H9 (cell line): Measurements from ENCODE around the gene ZDHHC13. TPM values are rescaled to one million over a fixed set of nuclear protein-coding genes. Genes with fewer than 3 reads are reported as not detected.

Source experiments
- DNase-seq: peaks from one replicate; pipeline ENCODE4 v3.0.0-alpha.2; 2017
- H2AFZ ChIP-seq: one replicate; pipeline ENCODE4 v1.6.1; 2013; ENCODE audit warnings: mild to moderate bottlenecking, low read length, control low read depth, moderate library complexity
- H2AK5ac ChIP-seq: 2 replicates; pipeline ENCODE4 v1.6.1; 2013; ENCODE audit warnings: low read length, control low read depth, mixed read lengths; ENCODE audit not compliant: insufficient read length
- H2BK120ac ChIP-seq: one replicate; pipeline ENCODE4 v1.6.1; 2013; ENCODE audit warnings: low read depth, mild to moderate bottlenecking, low read length, control low read depth, inconsistent platforms; ENCODE audit not compliant: poor library complexity, severe bottlenecking
- H2BK12ac ChIP-seq: 2 replicates; pipeline ENCODE4 v1.6.1; 2013; ENCODE audit warnings: low read length, control low read depth, mixed read lengths, low read depth; ENCODE audit not compliant: insufficient read length
- H2BK15ac ChIP-seq: 2 replicates; pipeline ENCODE4 v1.6.1; 2013; ENCODE audit warnings: low read depth, low read length, control low read depth
- H2BK20ac ChIP-seq: one replicate; pipeline ENCODE4 v1.6.1; 2013; ENCODE audit warnings: low read depth, mild to moderate bottlenecking, low read length, control low read depth, inconsistent platforms; ENCODE audit not compliant: poor library complexity, severe bottlenecking
- H2BK5ac ChIP-seq: 2 replicates; pipeline ENCODE4 v1.6.1; 2013; ENCODE audit warnings: low read length, control low read depth, mixed read lengths; ENCODE audit not compliant: insufficient read length
- H3K14ac ChIP-seq: 2 replicates; pipeline ENCODE4 v1.6.1; 2013; ENCODE audit warnings: low read length, control low read depth; ENCODE audit not compliant: insufficient read depth
- H3K18ac ChIP-seq: 2 replicates; pipeline ENCODE4 v1.6.1; 2013; ENCODE audit warnings: low read depth, mild to moderate bottlenecking, mixed read lengths, low read length, control low read depth; ENCODE audit not compliant: insufficient read length
- H3K23ac ChIP-seq: 2 replicates; pipeline ENCODE4 v1.6.1; 2013; ENCODE audit warnings: low read length, control low read depth, mixed read lengths, low read depth; ENCODE audit not compliant: insufficient read length
- H3K23me2 ChIP-seq: 2 replicates; pipeline ENCODE4 v1.6.1; 2013; ENCODE audit warnings: low read depth, mild to moderate bottlenecking, mixed read lengths, low read length, control low read depth; ENCODE audit not compliant: insufficient read length, poor library complexity, severe bottlenecking
- H3K27ac ChIP-seq: 2 replicates; pipeline ENCODE4 v1.5.1; 2013; ENCODE audit warnings: low read length, control low read depth, mixed read lengths, low read depth; ENCODE audit not compliant: insufficient read length
- H3K27me3 ChIP-seq: 2 replicates; pipeline ENCODE4 v1.6.1; 2013; ENCODE audit warnings: low read length, control low read depth, inconsistent platforms; ENCODE audit not compliant: insufficient read depth
- H3K4ac ChIP-seq: 2 replicates; pipeline ENCODE4 v1.6.1; 2013; ENCODE audit warnings: low read depth, mild to moderate bottlenecking, control low read depth, inconsistent platforms, low read length, moderate library complexity
- H3K4me1 ChIP-seq: 2 replicates; pipeline ENCODE4 v1.6.1; 2013; ENCODE audit warnings: low read length, control low read depth, inconsistent platforms; ENCODE audit not compliant: insufficient read depth
- H3K4me2 ChIP-seq: 2 replicates; pipeline ENCODE4 v1.6.1; 2013; ENCODE audit warnings: low read length, control low read depth, mixed read lengths; ENCODE audit not compliant: insufficient read length, insufficient read depth
- H3K56ac ChIP-seq: 2 replicates; pipeline ENCODE4 v1.6.1; 2013; ENCODE audit warnings: low read depth, mild to moderate bottlenecking, mixed read lengths, low read length, control low read depth; ENCODE audit not compliant: insufficient read length
- H3K79me1 ChIP-seq: 2 replicates; pipeline ENCODE4 v1.6.1; 2013; ENCODE audit warnings: low read depth, mild to moderate bottlenecking, moderate library complexity, low read length, control low read depth, inconsistent platforms; ENCODE audit not compliant: insufficient read depth, poor library complexity, severe bottlenecking
- H3K79me2 ChIP-seq: 2 replicates; pipeline ENCODE4 v1.6.1; 2013; ENCODE audit warnings: low read length, control low read depth, inconsistent platforms; ENCODE audit not compliant: insufficient read depth
- H3K9ac ChIP-seq: 2 replicates; pipeline ENCODE4 v1.6.1; 2013; ENCODE audit warnings: low read length, control low read depth, mixed read lengths; ENCODE audit not compliant: insufficient read length; ENCODE audit errors: extremely low read depth
- H3K9me3 ChIP-seq: one replicate; pipeline ENCODE4 v1.6.1; 2013; ENCODE audit warnings: low read depth, low read length, inconsistent platforms; ENCODE audit not compliant: control insufficient read depth
- H3T11ph ChIP-seq: one replicate; pipeline ENCODE4 v1.6.1; 2013; ENCODE audit warnings: mild to moderate bottlenecking, low read length, control low read depth, inconsistent platforms
- H4K20me1 ChIP-seq: one replicate; pipeline ENCODE4 v1.6.1; 2013; ENCODE audit not compliant: control insufficient read depth, insufficient read length, insufficient read depth
- H4K5ac ChIP-seq: 2 replicates; pipeline ENCODE4 v1.6.1; 2013; ENCODE audit warnings: low read depth, mild to moderate bottlenecking, mixed read lengths, low read length, control low read depth; ENCODE audit not compliant: insufficient read length
- H4K8ac ChIP-seq: replicated peaks from 2 replicates; pipeline ENCODE4 v1.6.1; 2013; ENCODE audit warnings: low read length, control low read depth, mixed read lengths, low read depth; ENCODE audit not compliant: insufficient read length
- H4K91ac ChIP-seq: 2 replicates; pipeline ENCODE4 v1.6.1; 2013; ENCODE audit warnings: low read depth, mild to moderate bottlenecking, moderate library complexity, mixed read lengths, low read length, control low read depth; ENCODE audit not compliant: insufficient read length
- H3K27ac Mint-ChIP-seq, 3 experiments: 2 replicates in 2 of 3; 3 replicates in 1 of 3; pipeline ENCODE4 v1.8.0; 2020 to 2021; ENCODE audit warnings: mixed read lengths in 3 of 3, mild to moderate bottlenecking in 1 of 3, moderate library complexity in 1 of 3
- H3K27me3 Mint-ChIP-seq: 2 replicates; pipeline ENCODE4 v1.8.0; 2021; ENCODE audit warnings: low read depth, mild to moderate bottlenecking, moderate library complexity, mixed read lengths
- H3K36me3 Mint-ChIP-seq, 3 experiments: 2 replicates in 2 of 3; 3 replicates in 1 of 3; pipeline ENCODE4 v1.8.0; 2020 to 2021; ENCODE audit warnings: low read depth in 3 of 3, mixed read lengths in 3 of 3; ENCODE audit not compliant: insufficient read depth in 1 of 3
- H3K4me1 Mint-ChIP-seq, 2 experiments: 2 replicates each; pipeline ENCODE4 v1.8.0; 2020; ENCODE audit warnings: mixed read lengths in 2 of 2
- H3K4me3 Mint-ChIP-seq, 2 experiments: 2 replicates in 1 of 2; 3 replicates in 1 of 2; pipeline ENCODE4 v1.8.0; 2020 to 2021; ENCODE audit warnings: mild to moderate bottlenecking in 2 of 2, mixed read lengths in 2 of 2, moderate library complexity in 1 of 2
- H3K9me3 Mint-ChIP-seq, 2 experiments: 2 replicates in 1 of 2; 3 replicates in 1 of 2; pipeline ENCODE4 v1.8.0; 2020; ENCODE audit warnings: mild to moderate bottlenecking in 2 of 2, mixed read lengths in 2 of 2, moderate library complexity in 1 of 2
- WGBS: extraction: QIAGEN DNeasy Blood & Tissue Kit; methylation state at CpG from one replicate; pipeline ENCODE4 v1.1.7; 2013; ENCODE audit warnings: missing lambda C conversion rate, low lambda C conversion rate, mixed read lengths; ENCODE audit not compliant: insufficient read length; ENCODE audit errors: extremely low coverage; 5-methylcytosine and 5-hydroxymethylcytosine counted together
- total RNA-seq: library from RNA; stranded (reverse); gene quantifications from 2 replicates; pipeline ENCODE4 v1.2.1, GENCODE V29; 2021
- TF ChIP-seq, protein P1 (sequence below): fragments of 200-600 bp; sonication (generic); conservative IDR thresholded peaks from 3 replicates; pipeline ENCODE4 v1.8.0; 2021; ENCODE audit warnings: antibody characterized with exemption, mild to moderate bottlenecking

The ZDHHC13 gene
- total RNA-seq, 1 experiment from 2014 or later: 20.9 TPM

- Mint-ChIP-seq H3K9me3 (no peaks in the 10 kb centered on the region), H3K27me3 (no peaks in the 10 kb centered on the region), H3K4me1 (no peaks in the 10 kb centered on the region), H3K4me3 (no peak overlapping the region), H3K36me3 (peaks cover 11 to 43% (median 38%) of the 10 kb centered on the region in 3 experiments; a peak in 5 of 7 replicates), H3K27ac (no peak overlapping the region)
- no peak overlapping the region for H3K9ac ChIP-seq
- H2BK15ac ChIP-seq: no peak overlapping the region
- H3T11ph ChIP-seq: no peak overlapping the region
- H3K18ac ChIP-seq: no peak overlapping the region
- WGBS: no CpG with 5 or more reads among the region's 1 CpG
- TF ChIP-seq, protein P1, sequence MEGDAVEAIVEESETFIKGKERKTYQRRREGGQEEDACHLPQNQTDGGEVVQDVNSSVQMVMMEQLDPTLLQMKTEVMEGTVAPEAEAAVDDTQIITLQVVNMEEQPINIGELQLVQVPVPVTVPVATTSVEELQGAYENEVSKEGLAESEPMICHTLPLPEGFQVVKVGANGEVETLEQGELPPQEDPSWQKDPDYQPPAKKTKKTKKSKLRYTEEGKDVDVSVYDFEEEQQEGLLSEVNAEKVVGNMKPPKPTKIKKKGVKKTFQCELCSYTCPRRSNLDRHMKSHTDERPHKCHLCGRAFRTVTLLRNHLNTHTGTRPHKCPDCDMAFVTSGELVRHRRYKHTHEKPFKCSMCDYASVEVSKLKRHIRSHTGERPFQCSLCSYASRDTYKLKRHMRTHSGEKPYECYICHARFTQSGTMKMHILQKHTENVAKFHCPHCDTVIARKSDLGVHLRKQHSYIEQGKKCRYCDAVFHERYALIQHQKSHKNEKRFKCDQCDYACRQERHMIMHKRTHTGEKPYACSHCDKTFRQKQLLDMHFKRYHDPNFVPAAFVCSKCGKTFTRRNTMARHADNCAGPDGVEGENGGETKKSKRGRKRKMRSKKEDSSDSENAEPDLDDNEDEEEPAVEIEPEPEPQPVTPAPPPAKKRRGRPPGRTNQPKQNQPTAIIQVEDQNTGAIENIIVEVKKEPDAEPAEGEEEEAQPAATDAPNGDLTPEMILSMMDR: no peak
- H3K4ac ChIP-seq: no peak overlapping the region
- H3K23ac ChIP-seq: no peak overlapping the region
- H4K5ac ChIP-seq: no peak overlapping the region
- H3K79me1 ChIP-seq: no peaks in the 10 kb centered on the region
- no peak overlapping the region for H2BK120ac ChIP-seq
- no peaks in the 10 kb centered on the region for H3K79me2 ChIP-seq
- H2BK5ac ChIP-seq: no peak overlapping the region
- no peaks in the 10 kb centered on the region for H3K9me3 ChIP-seq
- H2AK5ac ChIP-seq: no peak overlapping the region
- no peak overlapping the region for H2BK20ac ChIP-seq
- no peak overlapping the region for H4K91ac ChIP-seq
- no peak for DNase-seq
- H2BK12ac ChIP-seq: no peak overlapping the region
- H3K27me3 ChIP-seq: no peaks in the 10 kb centered on the region
- no peaks in the 10 kb centered on the region for H3K23me2 ChIP-seq
- no peak overlapping the region for H2AFZ ChIP-seq
- H3K56ac ChIP-seq: no peak overlapping the region
- H3K27ac ChIP-seq: no peak overlapping the region
- H3K4me2 ChIP-seq: no peak overlapping the region
- no peak overlapping the region for H3K14ac ChIP-seq
- no peaks in the 10 kb centered on the region for H4K20me1 ChIP-seq
- no peak overlapping the region for H4K8ac ChIP-seq
- no peaks in the 10 kb centered on the region for H3K4me1 ChIP-seq
These were observed 46.1 kb downstream of the ZDHHC13 start for GRCh38 chr11:19162951-19163505.
